ENCODE data around the gene NUDT8. TPM values are rescaled to one million over a fixed set of nuclear protein-coding genes. Genes with fewer than 3 reads are reported as not detected.

Gene NUDT8
- total and polyA plus RNA-seq, 9 of the 15 experiments (the other 6 are each of a cell fraction or from before 2014, with no cell fraction given) = 0.23 to 27.8 (median 5.0) TPM

DNA sequence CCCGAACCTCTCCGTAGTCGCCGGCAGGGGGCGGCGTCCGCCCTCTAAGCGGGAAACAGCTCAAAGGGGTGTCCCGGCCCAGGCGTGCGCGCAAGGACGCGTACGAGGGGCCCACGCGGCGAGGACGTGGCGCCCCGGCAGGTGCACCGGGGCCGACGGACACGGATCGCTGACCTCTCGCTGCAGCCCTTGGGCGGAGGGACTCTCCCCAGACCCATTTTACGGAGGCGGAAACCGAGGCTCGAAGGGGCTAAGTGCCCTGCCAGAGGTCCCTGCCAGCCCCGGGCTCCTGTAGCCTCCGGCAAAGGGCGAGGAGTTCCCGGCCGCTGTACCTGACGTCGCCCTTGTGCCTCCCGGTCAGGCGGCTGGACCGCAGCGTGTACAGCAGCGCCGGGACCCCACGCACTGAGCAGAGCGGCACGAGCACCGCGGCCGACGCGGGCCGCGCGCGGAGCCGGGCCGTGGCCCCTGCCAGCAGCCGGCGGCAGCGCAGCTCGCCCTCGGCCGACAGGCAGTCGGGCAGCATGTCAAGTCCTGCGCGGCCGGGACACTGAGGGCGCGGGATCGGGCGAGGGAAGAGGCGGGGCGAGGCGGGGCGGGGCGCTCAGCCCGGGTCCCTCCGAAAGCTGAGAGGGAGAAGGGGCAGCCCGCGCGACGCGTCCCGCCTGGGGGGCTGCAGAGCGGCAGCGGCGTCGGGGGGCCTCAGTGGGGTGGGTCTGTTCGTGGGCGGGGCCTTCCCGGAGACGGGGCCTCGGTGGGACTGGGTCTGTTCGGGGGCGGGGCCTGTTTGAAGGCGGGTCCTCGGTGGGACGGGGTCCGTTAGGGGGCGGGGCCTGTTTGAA lies at the start of gene NUDT8 (continued):
- TF ChIP-seq MGA (IDR thresholded peaks at IDR 0.05) = peak; percentile 98
- TF ChIP-seq SMARCA4 (IDR thresholded peaks at IDR 0.05) = no peak
- no peak for TF ChIP-seq ZNF449 (CRISPR knock-in tag; IDR thresholded peaks at IDR 0.05)
- no peak for TF ChIP-seq COPS2 (conservative IDR thresholded peaks at IDR 0.05)
- no peak for TF ChIP-seq EHMT2 (IDR thresholded peaks at IDR 0.05)
- peak; percentile 63; the same call in 1 of the 2 replicates for TF ChIP-seq SMARCA5 (IDR thresholded peaks at IDR 0.05)
- no peak for TF ChIP-seq ZBTB8A (IDR thresholded peaks at IDR 0.05; ENCODE audit: partially characterized antibody)
- TF ChIP-seq TARDBP (IDR thresholded peaks at IDR 0.05) = peak; percentile 88; the same call in 1 of the 2 replicates
- TF ChIP-seq, protein P1, sequence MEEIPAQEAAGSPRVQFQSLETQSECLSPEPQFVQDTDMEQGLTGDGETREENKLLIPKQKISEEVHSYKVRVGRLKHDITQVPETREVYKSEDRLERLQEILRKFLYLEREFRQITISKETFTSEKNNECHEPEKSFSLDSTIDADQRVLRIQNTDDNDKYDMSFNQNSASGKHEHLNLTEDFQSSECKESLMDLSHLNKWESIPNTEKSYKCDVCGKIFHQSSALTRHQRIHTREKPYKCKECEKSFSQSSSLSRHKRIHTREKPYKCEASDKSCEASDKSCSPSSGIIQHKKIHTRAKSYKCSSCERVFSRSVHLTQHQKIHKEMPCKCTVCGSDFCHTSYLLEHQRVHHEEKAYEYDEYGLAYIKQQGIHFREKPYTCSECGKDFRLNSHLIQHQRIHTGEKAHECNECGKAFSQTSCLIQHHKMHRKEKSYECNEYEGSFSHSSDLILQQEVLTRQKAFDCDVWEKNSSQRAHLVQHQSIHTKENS (CRISPR knock-in tag; IDR thresholded peaks at IDR 0.05) = no peak
- TF ChIP-seq, protein P2, sequence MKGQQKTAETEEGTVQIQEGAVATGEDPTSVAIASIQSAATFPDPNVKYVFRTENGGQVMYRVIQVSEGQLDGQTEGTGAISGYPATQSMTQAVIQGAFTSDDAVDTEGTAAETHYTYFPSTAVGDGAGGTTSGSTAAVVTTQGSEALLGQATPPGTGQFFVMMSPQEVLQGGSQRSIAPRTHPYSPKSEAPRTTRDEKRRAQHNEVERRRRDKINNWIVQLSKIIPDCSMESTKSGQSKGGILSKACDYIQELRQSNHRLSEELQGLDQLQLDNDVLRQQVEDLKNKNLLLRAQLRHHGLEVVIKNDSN (CRISPR knock-in tag; IDR thresholded peaks at IDR 0.05) = no peak
- peak; percentile 91 for TF ChIP-seq CHD4 (IDR thresholded peaks at IDR 0.05; ENCODE audit: insufficient read depth, insufficient replicate concordance, low read depth, low read length, poor library complexity, severe bottlenecking)
- no peak for TF ChIP-seq EP300 (IDR thresholded peaks at IDR 0.05; ENCODE audit: low read length)
- no peak for TF ChIP-seq U2AF2 (optimal IDR thresholded peaks at IDR 0.05; ENCODE audit: low read depth, low read length)

All from K562 (cell line).